HG03108 (cell line): ENCODE measurements around the gene EDN1.

ENCODE experiments used
- ATAC-seq: cut with Tn5 transposase; IDR thresholded peaks from one replicate; pipeline ENCODE4 v1.9.1; 2021; ENCODE audit warnings: moderate library complexity; ENCODE audit not compliant: unreplicated experiment

The EDN1 gene

DNA sequence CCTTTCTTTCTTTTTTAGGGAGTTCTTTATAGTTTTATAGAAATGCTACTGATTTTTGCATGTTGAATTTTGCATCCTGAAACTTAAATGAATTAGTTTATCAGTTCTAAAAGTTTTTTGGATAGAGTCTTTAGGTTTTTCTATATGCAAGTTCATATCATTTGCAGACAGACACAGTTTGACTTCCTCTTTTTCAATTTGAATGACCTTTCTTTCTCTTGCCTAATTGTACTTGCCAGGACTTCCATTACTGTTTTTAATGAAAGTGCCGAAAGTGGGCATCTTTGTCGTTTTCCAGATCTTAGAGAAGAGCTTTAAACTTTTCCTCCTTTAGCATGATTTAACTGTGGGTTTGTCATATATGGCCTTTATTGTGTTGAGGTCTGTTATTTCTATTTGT, 21.1 kb upstream of the EDN1 start:
- ATAC-seq = no peak

DNA sequence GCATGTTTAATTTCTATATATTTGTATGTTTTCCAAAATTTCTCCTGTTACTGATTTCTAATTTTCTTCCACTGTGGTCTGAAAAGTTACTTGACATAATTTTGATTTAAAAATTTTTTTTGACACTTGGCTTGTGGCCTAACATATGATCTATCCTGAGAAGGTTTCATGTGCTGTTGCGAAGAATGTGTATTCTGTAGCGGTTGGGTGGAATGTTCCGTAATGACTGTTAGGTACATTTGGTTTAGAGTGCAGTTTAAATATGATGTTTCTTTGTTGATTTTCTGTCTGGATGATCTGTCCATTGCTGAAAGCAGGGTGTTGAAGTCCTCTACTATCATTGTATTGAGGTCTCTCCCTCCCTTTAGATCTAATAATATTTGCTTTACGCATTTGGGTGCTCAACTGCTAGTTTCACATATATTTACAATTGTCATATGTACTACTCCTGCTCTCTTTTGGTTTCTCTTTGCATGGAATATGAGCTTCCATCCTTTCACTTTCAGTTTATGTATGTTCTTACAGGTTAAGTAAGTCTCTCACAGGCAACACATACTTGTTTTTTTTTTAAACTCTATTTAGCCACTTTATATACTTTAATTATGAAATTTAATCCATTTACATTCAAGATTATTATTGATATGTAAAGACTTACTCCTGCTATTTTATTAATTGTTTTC, 19.5 kb upstream of the EDN1 start:
- no peak for ATAC-seq

DNA sequence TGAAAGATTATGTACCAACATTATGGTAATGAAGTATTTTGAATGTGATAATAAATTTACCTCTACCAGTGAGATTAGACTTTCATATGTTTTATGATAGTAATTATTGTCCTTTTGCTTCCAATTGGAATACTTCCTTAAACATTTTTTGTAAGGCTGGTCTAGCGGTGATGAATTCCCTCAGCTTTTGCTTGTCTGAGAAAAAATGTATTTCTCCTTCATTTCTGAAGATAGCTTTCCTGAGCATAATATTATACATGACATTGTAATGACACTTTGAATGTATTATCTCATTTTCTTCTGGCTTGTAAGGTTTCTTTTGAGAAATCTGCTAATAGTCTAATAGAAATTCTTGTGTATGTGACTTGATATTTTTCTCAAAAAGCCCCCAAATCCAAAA, 18.6 kb upstream of the EDN1 start:
- no peak for ATAC-seq

DNA sequence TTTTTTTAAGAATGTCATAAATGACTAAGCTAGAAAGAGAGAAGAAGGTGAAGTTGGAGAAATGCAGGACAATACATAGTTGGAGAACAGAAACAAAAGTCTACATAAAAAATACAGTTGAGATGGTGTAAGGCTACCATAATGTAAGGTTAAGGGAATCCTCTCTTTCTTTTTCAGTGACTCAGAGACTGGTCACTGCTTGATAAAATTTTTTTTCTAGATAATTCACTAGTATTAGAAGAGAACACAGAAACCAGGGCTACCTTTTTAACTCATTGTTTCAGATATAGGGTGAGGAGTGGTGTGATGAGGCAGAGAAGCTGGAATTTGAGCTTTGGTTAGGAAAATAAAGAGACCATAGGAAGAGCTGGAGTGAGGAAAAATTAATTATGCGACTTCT, 18.2 kb upstream of the EDN1 start:
- ATAC-seq = no peak

DNA sequence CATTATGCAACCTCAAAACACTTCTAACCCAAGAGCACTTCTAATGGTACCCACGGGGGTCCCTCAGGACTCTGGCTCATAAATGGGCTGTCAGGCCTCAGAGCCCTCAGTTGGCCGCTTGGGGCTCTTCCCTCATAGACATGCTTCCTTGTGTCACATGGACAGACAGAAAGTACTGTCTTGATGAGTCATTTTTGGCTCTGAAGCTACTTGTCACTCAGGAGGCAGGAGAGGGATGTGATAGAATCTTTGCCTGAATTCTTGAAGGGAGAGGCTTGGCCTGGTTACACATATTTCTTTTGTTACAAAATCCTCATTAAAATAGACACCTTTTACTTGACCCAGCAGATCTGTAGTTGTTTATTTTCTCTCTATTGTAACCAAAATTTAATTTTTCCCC, 15.1 kb upstream of the EDN1 start:
- ATAC-seq = no peak

DNA sequence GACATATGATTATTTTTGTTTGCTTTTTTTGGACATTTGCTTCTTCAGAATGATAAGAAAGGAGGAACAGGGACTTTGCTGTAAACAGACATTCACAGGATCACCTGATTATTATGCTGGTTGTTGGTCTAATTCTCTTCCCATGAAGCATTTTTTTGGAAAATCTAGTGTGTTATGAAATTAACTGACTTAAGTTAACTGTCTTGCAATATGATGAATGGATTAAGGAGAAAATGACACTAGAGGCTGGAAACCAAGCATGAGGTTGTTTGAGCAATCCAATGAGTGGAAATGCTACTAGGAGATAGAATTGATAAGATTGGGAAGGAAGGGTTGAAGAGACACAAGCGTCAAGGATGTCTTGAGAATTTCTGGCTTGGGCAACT, 13.2 kb upstream of the EDN1 start:
- no peak for ATAC-seq

DNA sequence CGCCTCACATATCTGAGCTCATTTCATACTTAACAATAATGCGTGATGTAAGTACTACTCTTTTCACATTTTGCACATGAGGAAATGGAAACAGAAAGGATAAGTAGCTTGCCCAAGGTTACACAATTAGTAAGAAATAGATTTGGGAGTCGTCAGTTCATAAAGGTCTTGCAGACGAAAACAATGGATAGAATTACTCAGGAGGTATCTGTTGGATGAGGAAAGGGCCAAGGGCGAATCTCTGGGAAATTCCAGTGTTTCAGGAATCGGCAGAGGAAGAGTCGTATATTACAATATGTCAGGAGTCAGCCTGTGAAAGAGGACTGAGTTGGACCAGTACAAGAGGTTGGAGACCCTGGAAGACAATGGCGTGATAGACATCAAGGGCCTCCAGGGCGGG, 12.8 kb upstream of the EDN1 start:
- ATAC-seq = no peak

DNA sequence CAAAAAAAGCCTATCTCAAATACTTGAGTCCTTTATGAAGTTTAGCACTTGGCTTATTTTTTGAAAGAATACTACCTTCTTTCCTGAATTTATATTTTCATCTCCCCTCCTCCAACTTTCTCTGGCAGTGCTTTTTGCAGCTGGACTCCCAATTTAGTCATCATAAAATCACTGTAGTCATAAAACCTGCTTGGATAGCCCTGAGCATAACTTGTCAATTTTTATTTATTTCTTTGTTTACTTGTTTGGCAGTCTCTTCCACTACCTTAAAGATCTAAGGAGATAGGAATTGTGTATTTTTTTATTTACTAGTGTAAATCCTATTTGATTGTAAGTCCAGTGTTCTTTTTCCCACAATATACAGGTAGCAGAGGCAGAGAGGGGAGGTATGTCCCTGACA, 11.2 kb upstream of the EDN1 start:
- no peak for ATAC-seq

DNA sequence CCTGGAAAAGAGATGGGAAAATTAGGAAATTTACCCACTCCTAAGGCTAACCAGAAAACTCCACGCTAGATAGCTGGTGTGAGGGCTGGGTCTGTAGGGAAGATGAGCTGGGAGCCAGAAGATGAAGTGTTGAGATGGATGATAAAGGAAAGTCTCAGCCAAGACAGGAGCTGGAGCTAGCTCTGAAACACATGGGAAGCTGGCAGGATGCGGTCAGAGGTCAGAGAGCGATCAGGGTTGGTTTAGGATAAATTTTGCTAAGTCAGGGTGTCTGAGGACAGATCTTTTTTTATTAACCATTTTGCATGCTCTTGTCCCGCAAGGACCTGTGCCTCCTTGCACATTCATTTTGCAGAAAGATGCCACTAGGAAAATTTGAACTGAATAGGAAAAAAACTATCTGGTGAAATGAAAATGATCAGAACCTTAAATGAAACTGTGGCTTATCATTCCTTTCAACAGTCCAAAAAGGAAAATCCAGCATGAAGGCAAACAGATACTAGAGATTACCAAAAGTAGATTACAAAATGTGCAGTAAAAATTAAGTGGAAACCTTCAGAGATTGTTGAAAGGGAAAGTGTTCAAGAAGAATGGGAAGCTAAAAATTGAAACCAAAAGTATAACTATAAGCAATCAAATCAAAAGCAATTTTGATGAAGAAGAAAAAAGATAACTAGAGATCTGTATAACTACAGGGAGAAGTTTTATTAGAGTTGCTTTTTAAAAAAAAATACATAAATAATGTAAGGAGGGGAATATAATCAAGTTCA, 10.7 kb upstream of the EDN1 start:
- ATAC-seq = no peak

DNA sequence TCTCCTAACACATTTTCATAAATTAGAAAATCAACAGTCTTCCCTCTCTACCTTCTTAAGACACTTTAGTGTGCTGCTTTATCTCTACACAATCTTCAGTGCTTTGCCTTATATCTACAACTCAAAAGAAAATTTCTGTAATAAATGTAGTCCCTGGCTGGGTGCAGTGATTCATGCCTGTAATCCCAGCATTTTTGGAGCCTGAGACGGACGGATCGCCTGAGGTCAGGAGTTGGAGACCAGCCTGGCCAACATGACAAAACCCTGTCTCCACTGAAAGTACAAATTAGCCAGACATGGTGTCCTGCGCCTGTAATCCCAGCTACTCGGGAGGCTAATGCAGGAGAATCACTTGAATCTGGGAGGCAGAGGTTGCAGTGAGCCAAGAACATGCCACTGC, 9.7 kb upstream of the EDN1 start:
- ATAC-seq = no peak

DNA sequence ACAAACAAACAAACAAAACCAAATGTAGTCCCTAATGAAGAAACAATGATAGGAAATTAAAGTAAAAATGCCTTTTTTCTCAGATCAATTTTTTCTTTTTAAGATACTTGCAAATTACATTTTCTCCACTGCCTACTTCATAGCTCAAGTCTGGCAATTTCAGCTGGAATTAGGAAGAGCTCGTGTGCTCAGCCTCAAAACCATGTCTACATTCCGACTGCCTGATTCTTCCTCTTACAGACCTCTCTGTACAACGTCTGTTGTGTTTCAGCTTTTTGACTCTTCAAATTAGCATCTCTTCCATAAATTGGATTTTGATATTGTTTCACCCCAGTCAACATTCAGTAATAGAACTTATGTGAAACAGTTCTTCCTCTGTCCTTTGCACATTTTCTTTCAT, 9.3 kb upstream of the EDN1 start:
- no peak for ATAC-seq

DNA sequence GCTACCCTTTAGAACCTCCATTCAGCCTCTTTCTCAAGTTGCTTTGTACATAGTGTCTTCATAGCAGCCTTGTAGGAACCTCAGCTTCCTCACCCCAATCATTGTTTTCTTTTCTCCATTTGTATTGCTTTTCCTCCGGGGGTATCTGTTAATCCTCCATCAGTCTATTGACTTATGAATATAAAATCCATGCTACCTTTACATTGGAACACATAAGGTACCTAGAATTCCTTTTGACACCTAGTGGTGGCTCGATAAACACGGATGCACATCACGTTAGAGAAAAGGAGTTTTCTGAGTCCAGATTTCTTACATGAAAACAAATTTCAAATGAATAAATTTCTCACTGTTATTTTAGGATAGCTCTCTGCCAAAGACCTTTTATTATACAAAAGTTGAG, 6.3 kb upstream of the EDN1 start:
- no peak for ATAC-seq

DNA sequence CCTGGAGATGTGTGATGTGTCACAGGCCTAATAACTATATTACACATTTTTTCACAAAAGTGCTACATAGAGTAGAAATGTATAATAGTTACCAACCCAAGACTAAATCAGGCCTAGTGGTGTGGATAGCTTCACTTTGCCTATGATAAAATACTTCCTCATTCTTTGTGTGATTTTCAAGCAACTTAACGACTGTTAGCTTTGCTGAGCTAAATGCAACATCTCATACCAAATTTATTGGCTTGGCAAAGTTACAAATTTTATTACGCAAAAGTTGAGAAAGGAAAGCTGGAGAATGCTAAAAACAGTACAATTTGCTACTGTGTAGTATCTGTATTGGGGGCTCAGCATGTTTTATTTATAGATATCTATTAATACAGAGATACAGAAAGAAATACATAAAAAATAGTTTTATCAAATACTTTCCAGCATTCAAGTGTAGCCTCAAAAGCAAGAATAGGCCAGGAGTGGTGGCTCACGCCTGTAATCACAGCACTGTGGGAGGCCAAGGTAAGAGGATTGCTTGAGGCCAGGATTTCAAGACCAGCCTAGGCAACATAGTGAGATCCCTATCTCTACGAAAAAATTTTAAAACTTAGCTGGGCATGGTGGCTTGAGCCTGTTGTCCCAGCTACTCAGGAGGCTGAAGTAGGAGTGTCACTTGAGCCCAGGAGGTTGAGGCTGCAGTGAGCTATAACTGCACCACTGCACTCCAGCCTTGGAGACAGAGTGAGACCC, 3.6 kb upstream of the EDN1 start:
- no peak for ATAC-seq

DNA sequence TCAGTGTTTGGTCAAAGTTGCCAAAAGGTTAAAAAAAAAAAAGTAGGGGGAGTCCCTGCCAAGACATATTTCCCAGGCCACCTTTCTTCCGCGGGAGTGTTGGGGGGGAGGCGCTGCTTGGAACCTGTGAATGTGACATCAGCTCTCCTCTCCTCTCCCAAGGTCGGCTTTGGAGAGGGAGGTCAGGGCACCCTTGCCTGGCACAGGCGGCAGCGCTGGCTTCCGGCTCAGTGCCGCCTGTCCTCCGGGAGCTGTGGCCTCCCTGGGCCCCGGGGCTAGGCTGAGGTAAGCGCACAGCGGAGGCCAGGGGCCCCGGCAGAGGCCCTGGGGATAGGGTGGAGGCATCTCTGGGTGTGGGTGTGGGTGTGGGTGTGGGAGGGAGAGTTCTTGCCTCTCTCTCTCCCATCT, 1.9 kb upstream of the EDN1 start:
- ATAC-seq = no peak

DNA sequence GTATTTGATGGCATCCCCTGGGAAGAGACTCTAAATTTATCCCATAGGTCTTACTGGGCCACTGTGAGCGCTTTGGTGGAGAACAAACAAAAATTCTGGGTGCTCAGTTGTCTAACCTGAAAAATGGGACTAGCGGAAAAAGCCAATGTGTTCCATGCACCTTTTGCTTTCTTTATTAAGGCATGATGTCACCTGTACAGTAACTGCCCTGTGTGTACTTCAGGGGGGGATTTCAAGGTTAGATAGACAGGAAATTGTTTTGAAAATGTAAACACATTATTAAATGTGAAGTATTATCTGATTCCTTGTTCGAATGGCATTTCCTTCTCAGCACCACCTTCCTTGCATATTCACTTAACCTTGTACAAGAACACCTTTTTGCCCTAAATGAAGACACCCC, 1.2 kb upstream of the EDN1 start:
- no peak for ATAC-seq

DNA sequence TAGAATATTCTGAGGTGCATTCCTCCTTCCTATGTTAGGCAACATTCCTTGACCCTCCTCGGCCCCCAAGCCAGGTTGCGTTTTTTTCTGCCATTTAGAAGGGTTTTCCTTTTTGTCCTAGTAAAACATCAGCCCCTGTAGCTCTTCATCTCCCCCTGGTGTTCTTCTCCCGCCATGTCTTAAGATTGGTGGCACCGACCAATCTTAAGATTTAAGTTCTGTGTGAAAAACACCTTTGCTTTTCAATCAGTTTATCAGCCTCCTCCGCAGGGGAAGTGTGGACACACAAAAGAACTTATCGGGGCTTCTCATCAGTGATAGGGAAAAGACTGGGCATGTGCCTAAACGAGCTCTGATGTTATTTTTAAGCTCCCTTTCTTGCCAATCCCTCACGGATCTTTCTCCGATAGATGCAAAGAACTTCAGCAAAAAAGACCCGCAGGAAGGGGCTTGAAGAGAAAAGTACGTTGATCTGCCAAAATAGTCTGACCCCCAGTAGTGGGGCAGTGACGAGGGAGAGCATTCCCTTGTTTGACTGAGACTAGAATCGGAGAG, 719 bp upstream of the EDN1 start:
- no peak for ATAC-seq

DNA sequence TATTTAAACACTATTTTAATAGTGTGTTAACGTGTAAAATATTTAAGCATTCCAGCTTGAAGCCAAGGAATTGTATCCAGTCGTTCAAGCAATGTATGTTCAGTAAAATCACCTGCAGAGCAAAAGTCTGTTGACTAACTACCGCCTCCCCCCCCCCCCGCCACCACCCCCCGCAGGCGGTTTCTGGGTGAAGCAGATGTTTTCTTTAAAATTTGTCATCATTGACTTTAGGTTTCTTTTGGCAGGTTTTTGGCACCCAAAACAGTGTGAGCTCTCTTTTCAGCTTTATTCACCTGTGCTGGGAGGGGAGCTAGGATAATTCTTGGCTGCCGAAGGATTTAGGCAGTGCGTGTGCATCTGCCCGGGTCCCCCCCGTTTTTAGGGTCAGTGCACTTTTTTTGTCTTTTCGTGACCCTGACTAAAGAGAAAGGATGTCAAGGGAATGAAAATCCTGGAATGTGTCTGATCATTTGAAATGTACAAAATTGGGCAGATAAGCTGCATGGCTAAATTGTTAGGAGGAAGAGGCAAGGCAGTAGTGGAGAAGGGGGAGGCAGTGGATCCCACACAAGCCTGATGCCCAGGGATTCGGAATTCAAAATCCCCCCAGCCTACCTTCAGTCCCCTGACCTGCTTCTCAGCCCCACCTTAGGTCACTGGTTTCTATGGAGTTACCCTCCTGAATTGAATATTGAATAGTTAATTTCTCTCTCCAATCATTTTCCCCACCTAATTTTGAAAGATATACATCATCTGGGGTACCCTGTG, 1.1 kb downstream of the EDN1 start:
- no peak for ATAC-seq

DNA sequence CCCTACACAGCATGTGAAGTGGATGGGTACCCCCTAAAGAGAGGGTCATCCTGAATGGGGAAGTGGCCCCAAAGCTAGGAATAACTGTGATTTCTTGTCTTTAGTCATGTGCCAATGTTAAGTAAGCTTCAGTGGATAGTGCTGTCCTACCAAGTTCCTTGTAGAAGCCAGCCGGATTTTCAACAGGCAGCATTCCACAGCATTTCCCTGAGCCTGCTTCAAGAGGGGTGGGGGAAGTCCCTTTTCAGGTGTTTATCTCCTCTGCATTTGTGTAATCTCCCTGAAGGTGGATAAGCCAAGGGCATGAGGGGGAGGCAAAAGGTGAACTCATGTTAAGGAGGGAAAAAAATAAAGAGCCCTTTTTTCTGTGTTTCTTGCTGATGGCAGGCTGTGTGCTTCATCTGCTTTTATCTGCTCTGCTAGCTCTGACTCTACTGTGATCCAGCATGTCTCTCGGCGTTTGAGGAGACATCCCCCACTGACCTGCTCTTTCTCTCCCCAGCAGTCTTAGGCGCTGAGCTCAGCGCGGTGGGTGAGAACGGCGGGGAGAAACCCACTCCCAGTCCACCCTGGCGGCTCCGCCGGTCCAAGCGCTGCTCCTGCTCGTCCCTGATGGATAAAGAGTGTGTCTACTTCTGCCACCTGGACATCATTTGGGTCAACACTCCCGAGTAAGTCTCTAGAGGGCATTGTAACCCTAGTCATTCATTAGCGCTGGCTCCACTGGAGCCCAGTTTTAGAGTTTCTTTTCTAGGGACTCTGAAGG, 1.9 kb downstream of the EDN1 start:
- no peak for ATAC-seq

DNA sequence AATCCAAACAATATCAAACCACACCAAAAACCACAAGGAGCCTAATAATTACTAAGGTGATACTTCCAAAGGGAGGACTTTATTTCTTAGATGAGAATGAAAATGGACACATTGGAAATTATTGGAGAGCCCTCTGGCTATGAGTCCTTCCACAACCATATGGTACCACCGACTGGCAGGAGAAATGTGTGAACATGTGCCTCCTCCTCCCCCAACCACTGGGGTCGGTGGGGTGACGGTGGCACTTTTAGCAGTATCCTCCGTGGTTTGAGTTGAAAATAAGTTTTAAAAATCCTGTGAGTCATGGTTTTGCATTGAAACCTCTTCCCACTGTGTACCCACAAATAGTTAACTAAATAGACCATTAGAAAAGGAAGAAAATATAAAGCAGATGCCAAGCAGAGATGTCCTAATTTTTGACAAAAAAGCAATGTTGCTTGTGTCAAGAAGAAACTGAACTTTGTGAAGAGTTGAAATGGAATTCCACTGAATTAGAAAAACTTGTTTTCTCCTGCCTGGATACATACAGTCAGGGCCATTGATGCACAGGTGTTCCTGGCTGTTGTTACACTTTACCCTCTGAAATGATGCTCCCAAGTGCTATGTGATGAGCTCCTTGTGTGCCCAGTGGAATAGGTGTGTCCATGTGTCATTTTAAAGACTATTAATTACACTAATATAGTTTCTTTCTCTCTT, 3.2 kb downstream of the EDN1 start:
- ATAC-seq = no peak
